Activated CD8-positive, alpha-beta T cell treated with anti-CD3 and anti-CD28 coated beads for 36 hours (primary cell): ENCODE data around the gene SERTAD3. TPM values are rescaled to one million over a fixed set of nuclear protein-coding genes. Genes with fewer than 3 reads are reported as not detected.

ENCODE experiments used
- ATAC-seq: fragments of 200-7000 bp; cut with Tn5 transposase; one replicate; pipeline ENCODE4 v1.10.0; 2021; ENCODE audit warnings: mild to moderate bottlenecking, moderate library complexity
- CTCF ChIA-PET: fragments of 350-600 bp; sonication (Branson Sonifier 250); formaldehyde crosslinking; loops from one replicate; lab custom pipeline; 2021; ENCODE audit warnings: antibody characterized with exemption; lab: Charles Lee
- POLR2A ChIA-PET: fragments of 350-600 bp; sonication (Branson Sonifier 250); formaldehyde crosslinking; loops from one replicate; lab custom pipeline; 2021; ENCODE audit warnings: antibody characterized with exemption; lab: Charles Lee
- DNase-seq: peaks from one replicate; pipeline ENCODE4 v3.0.0-alpha.2; 2020
- H3K27ac Mint-ChIP-seq: one replicate; pipeline ENCODE4 v1.8.0; 2021; ENCODE audit warnings: mild to moderate bottlenecking, mixed read lengths
- H3K27me3 Mint-ChIP-seq: one replicate; pipeline ENCODE4 v1.8.0; 2021; ENCODE audit warnings: mixed read lengths
- H3K36me3 Mint-ChIP-seq: one replicate; pipeline ENCODE4 v1.8.0; 2021; ENCODE audit warnings: low read depth, mixed read lengths
- H3K4me1 Mint-ChIP-seq: one replicate; pipeline ENCODE4 v1.8.0; 2021; ENCODE audit warnings: low read depth, mixed read lengths
- H3K4me3 Mint-ChIP-seq: one replicate; pipeline ENCODE4 v1.8.0; 2021; ENCODE audit warnings: mild to moderate bottlenecking, moderate library complexity, mixed read lengths
- H3K9me3 Mint-ChIP-seq: one replicate; pipeline ENCODE4 v1.8.0; 2021; ENCODE audit warnings: mixed read lengths
- intact Hi-C: fragments of 100-400 bp; cut with micrococcal nuclease; formaldehyde crosslinking; loops from one replicate; pipeline ENCODE4 v1.10.0; 2022
- total RNA-seq, 2 experiments: library from RNA; stranded (reverse); gene quantifications; one replicate each; pipeline ENCODE4 v1.2.3, GENCODE V29; 2021
- TF ChIP-seq, protein P1 (sequence below): fragments of 200-600 bp; IDR thresholded peaks from one replicate; pipeline ENCODE4 v1.8.0; 2022; ENCODE audit warnings: antibody characterized with exemption, mild to moderate bottlenecking

The SERTAD3 gene
- total RNA-seq, 2 experiments from 2014 or later: 8.8 to 11.2 TPM

GRCh38 chr19:40419066-40419612 lies 25.0 kb downstream of the SERTAD3 start:
- TF ChIP-seq, protein P1, sequence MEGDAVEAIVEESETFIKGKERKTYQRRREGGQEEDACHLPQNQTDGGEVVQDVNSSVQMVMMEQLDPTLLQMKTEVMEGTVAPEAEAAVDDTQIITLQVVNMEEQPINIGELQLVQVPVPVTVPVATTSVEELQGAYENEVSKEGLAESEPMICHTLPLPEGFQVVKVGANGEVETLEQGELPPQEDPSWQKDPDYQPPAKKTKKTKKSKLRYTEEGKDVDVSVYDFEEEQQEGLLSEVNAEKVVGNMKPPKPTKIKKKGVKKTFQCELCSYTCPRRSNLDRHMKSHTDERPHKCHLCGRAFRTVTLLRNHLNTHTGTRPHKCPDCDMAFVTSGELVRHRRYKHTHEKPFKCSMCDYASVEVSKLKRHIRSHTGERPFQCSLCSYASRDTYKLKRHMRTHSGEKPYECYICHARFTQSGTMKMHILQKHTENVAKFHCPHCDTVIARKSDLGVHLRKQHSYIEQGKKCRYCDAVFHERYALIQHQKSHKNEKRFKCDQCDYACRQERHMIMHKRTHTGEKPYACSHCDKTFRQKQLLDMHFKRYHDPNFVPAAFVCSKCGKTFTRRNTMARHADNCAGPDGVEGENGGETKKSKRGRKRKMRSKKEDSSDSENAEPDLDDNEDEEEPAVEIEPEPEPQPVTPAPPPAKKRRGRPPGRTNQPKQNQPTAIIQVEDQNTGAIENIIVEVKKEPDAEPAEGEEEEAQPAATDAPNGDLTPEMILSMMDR: no peak
- Mint-ChIP-seq H3K4me1 (peaks cover 15% of the 10 kb centered on the region), H3K27ac (no peak overlapping the region), H3K4me3 (no peak overlapping the region), H3K36me3 (peaks cover 11% of the 10 kb centered on the region), H3K27me3 (no peaks in the 10 kb centered on the region), H3K9me3 (no peaks in the 10 kb centered on the region)
- DNase-seq (no peak), ATAC-seq (no peak)
- ChIA-PET POLR2A (no interaction called here), CTCF (interaction anchor here (2.9 to 4.8 kb wide), 3 partner anchors 10 to 113 kb away, joined by 25 to 38 read pairs (median 28); partner anchors contain the start of gene SERTAD3)
- intact Hi-C loops: no loop called here

- TF ChIP-seq, protein P1: no peak
- peak overlapping the region; percentile 13 for H3K27ac Mint-ChIP-seq
- no peaks in the 10 kb centered on the region for H3K9me3 Mint-ChIP-seq
- H3K4me1 Mint-ChIP-seq: peaks cover 14% of the 10 kb centered on the region
- intact Hi-C loops: no loop called here
- ATAC-seq: no peak
- DNase-seq: no peak
- ChIA-PET POLR2A (no interaction called here), CTCF (interaction anchor here (0.9 to 3.9 kb wide), 2 partner anchors 9 to 15 kb away, joined by 3 to 38 read pairs; no protein-coding TSS in a partner anchor)
- no peak overlapping the region for H3K4me3 Mint-ChIP-seq
- no peaks in the 10 kb centered on the region for H3K27me3 Mint-ChIP-seq
- peaks cover 9% of the 10 kb centered on the region for H3K36me3 Mint-ChIP-seq
Measured at GRCh38 chr19:40418040-40418439, 26.1 kb downstream of the SERTAD3 start.

GRCh38 chr19:40417643-40417981 lies 26.5 kb downstream of the SERTAD3 start:
- ChIA-PET CTCF (no interaction called here), POLR2A (no interaction called here)
- Mint-ChIP-seq H3K36me3 (peaks cover 8% of the 10 kb centered on the region), H3K9me3 (no peaks in the 10 kb centered on the region), H3K4me1 (peaks cover 11% of the 10 kb centered on the region), H3K27ac (peak overlapping the region; percentile 13), H3K4me3 (no peak overlapping the region), H3K27me3 (no peaks in the 10 kb centered on the region)
- TF ChIP-seq, protein P1: no peak
- DNase-seq (no peak), ATAC-seq (no peak)
- intact Hi-C loops: no loop called here

- no peaks in the 10 kb centered on the region for H3K27me3 Mint-ChIP-seq
- peaks cover 2% of the 10 kb centered on the region for H3K36me3 Mint-ChIP-seq
- peak; percentile 35 for DNase-seq
- H3K9me3 Mint-ChIP-seq: no peaks in the 10 kb centered on the region
- peaks cover 7% of the 10 kb centered on the region for H3K4me1 Mint-ChIP-seq
- no peak overlapping the region for H3K4me3 Mint-ChIP-seq
- CTCF ChIA-PET: no interaction called here
- intact Hi-C loops: no loop called here
- POLR2A ChIA-PET: interaction anchor here (0.6 to 1.6 kb wide), 3 partner anchors 9 to 16 kb away, joined by 3 to 4 read pairs (median 3); partner anchors contain the start of gene SERTAD1
- ATAC-seq: peak; percentile 6
- TF ChIP-seq, protein P1: no peak
- H3K27ac Mint-ChIP-seq: peak overlapping the region; percentile 0
Measured at GRCh38 chr19:40416918-40417642, 27.1 kb downstream of the SERTAD3 start.

DNA sequence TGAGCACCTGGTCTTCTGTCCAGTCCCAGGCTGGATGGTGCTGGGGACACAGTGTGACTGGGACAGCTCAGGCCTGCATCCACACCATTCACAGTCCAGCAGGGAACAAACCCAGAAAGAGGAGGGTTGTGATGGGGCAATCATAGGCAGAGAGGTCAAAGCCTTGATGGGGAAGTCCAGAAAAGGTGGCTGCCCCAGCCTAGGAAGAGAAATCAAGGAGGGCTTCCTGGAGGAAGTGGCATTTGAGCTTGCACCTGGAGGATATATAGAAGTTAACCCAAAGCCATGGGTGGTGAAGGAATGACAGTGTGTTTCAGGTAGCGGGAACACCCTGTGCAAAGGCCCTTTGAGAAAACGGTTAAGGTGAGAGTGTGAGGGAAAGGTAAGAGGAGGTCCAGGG lies 28.4 kb downstream of the SERTAD3 start:
- intact Hi-C loops: no loop called here
- H3K4me1 Mint-ChIP-seq: peaks cover 7% of the 10 kb centered on the region
- ChIA-PET POLR2A (interaction anchor here (0.8 to 1.6 kb wide), 3 partner anchors 8 to 10 kb away, joined by 3 to 4 read pairs (median 3); partner anchors contain the start of gene SERTAD1), CTCF (interaction anchor here (1.0 to 1.7 kb wide), 2 partner anchors 12 to 250 kb away, joined by 3 to 5 read pairs; no protein-coding TSS in a partner anchor)
- H3K4me3 Mint-ChIP-seq: no peak overlapping the region
- no peaks in the 10 kb centered on the region for H3K27me3 Mint-ChIP-seq
- no peak for DNase-seq
- no peaks in the 10 kb centered on the region for H3K36me3 Mint-ChIP-seq
- H3K27ac Mint-ChIP-seq: no peak overlapping the region
- ATAC-seq: no peak
- H3K9me3 Mint-ChIP-seq: no peaks in the 10 kb centered on the region
- TF ChIP-seq, protein P1: no peak
